ENCODE data around the gene CCNT2.

DNA sequence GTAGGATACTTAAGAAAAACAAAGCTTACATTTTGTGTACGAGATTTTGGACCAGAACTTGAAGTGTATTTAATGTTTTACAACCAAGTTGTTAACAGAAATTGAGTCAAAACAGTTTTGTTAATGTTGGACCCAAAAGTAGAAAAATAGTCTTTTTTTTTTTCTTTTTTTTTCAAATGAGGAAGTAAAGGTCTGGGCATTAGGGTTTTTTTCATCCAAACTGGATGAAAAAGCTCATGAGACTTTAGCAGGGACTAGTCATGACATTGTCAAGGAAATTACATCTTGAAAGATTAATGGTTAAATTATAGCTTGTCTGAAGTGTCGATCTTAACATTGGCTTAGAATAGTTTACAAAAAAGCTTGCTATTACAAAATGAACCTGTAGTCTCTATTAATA, 32.3 kb downstream of the CCNT2 start:
- TF ChIP-seq, protein P1, sequence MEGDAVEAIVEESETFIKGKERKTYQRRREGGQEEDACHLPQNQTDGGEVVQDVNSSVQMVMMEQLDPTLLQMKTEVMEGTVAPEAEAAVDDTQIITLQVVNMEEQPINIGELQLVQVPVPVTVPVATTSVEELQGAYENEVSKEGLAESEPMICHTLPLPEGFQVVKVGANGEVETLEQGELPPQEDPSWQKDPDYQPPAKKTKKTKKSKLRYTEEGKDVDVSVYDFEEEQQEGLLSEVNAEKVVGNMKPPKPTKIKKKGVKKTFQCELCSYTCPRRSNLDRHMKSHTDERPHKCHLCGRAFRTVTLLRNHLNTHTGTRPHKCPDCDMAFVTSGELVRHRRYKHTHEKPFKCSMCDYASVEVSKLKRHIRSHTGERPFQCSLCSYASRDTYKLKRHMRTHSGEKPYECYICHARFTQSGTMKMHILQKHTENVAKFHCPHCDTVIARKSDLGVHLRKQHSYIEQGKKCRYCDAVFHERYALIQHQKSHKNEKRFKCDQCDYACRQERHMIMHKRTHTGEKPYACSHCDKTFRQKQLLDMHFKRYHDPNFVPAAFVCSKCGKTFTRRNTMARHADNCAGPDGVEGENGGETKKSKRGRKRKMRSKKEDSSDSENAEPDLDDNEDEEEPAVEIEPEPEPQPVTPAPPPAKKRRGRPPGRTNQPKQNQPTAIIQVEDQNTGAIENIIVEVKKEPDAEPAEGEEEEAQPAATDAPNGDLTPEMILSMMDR (IDR thresholded peaks at IDR 0.05) = no peak
- no peak for TF ChIP-seq POLR2A (IDR thresholded peaks at IDR 0.05)

All from uterus (tissue), 2 donors.